Measurements from ENCODE around the gene OAF.

Gene OAF

GRCh38 chr11:120184371-120184945, 26.4 kb upstream of the OAF start:
- DNase-seq: no peak

GRCh38 chr11:120184946-120185705, 25.7 kb upstream of the OAF start:
- peak; percentile 51 for DNase-seq

- no peak for DNase-seq
Measured at GRCh38 chr11:120185706-120186455, 25.0 kb upstream of the OAF start.

GRCh38 chr11:120186456-120186773, 24.4 kb upstream of the OAF start:
- DNase-seq: no peak

- DNase-seq: no peak
Measured at GRCh38 chr11:120186774-120187591, 23.8 kb upstream of the OAF start.

GRCh38 chr11:120188371-120188770, 22.5 kb upstream of the OAF start:
- no peak for DNase-seq

GRCh38 chr11:120188811-120189455, 21.9 kb upstream of the OAF start:
- no peak for DNase-seq

- DNase-seq: no peak
Measured at GRCh38 chr11:120191058-120191457, 19.8 kb upstream of the OAF start.

GRCh38 chr11:120192831-120193625, 17.8 kb upstream of the OAF start:
- DNase-seq: no peak

GRCh38 chr11:120194166-120194565, 16.7 kb upstream of the OAF start:
- no peak for DNase-seq

GRCh38 chr11:120195601-120196320, 15.1 kb upstream of the OAF start:
- peak; percentile 73 for DNase-seq

- no peak for DNase-seq
Measured at GRCh38 chr11:120196826-120197225, 14.0 kb upstream of the OAF start.

GRCh38 chr11:120197251-120197891, 13.5 kb upstream of the OAF start:
- DNase-seq: peak; percentile 68

- no peak for DNase-seq
Measured at GRCh38 chr11:120197977-120198376, 12.9 kb upstream of the OAF start.

GRCh38 chr11:120198403-120198786, 12.4 kb upstream of the OAF start:
- DNase-seq: no peak

GRCh38 chr11:120198787-120199469, 11.9 kb upstream of the OAF start:
- no peak for DNase-seq

GRCh38 chr11:120199613-120200012, 11.2 kb upstream of the OAF start:
- no peak for DNase-seq

GRCh38 chr11:120200677-120201076, 10.2 kb upstream of the OAF start:
- no peak for DNase-seq

GRCh38 chr11:120201653-120202052, 9.2 kb upstream of the OAF start:
- no peak for DNase-seq

GRCh38 chr11:120203626-120204025, 7.2 kb upstream of the OAF start:
- DNase-seq: no peak

All from retina (tissue), 1 donor.